NCI-H146 (cell line): ENCODE measurements around the gene BST1.
"Not testable (repeated sequence)": the region's sequence is repeated elsewhere in the genome, so short reads cannot be mapped to it uniquely, and the experiment has no call there.

Experiments
- DNase-seq: peaks from one replicate; lab custom pipeline; 2025; lab: John Stamatoyannopoulos, UW

BST1 gene

DNA sequence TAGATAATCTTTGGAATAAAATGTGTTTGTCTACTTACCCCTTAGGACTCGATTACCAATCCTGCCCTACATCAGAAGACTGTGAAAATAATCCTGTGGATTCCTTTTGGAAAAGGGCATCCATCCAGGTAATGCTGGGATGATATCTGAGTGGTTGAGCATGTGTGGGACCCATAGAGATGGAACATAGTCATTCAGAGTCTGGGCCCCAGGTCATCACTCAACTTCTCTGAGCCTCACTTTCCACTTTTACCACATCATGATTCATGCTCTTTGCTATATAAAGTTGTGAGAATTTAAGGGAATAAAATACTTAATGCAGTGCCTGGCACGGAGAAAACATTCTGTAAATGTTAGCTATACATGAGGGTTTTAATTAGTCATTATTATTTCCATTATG is 8.9 kb downstream of the BST1 start:
- no peak for DNase-seq

DNA sequence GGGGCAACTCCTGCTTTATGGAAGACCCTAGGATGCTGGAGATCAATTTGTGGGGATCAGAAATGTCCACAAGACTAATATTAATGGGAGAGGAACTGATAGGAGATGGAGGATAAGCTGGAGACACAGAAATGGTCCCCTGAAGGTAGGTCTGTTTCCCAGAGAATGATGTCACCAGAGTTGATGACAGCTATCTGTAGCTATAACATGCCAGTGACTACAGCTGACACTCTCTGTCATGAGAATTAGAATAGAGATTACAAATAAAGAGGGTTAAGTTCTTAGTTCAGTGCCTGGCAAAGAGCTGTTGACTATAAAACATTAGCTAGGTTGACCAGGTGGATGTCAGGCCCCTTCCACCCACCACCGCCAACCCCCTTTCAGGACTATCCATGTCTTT is 9.3 kb downstream of the BST1 start:
- no peak for DNase-seq

DNA sequence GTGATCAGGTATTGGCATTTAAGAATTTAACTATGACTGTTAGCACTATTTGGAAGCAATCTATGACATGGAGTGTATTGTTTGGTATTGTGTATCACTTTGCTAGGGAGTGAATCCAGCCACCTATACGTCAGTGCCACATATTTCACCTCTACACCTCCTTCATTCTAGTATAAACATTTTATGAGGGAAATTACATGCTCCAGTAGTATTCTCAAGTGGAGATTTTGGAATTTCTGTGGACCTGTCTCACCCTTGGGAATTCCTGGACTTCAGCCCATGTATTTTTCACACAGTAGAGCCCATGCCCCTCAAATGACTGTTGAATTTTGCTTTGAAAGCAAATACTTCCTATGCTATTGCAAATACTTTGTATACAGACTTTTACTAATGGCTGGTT is 11.3 kb downstream of the BST1 start:
- no peak for DNase-seq

DNA sequence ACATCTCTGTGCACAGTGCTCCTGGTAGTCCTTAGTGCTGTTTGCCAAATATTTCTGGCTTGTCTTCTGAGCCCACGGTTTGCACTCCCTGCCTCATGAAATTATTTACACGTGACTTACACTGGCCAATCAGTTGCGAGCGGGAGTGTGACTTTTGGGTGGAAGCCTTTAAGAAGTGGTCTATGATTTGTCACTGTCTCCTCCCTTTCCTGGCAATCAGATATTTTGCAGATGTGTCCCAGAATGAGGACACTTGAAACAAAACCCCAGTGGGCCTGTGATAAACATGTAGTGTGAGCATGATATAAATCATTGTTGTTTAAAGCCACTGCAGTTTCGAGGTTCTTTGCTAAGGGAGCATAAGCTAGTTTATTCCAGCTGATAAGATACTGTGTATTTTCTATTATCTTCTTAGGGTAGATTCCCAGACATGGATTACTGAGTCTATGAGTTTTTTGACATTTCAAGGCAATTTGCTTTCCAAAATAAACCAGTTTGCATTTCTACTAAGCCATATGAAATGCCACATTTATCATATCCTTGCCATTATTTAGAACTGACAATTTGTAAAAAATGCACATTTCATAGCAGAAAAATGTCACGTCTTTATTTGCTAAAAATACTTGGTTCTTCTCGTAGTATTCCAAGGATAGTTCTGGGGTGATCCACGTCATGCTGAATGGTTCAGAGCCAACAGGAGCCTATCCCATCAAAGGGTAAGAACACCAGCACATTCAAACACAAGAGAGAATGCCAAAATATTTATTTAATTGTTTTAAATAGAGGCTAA is 12.0 kb downstream of the BST1 start:
- DNase-seq, result no peak

DNA sequence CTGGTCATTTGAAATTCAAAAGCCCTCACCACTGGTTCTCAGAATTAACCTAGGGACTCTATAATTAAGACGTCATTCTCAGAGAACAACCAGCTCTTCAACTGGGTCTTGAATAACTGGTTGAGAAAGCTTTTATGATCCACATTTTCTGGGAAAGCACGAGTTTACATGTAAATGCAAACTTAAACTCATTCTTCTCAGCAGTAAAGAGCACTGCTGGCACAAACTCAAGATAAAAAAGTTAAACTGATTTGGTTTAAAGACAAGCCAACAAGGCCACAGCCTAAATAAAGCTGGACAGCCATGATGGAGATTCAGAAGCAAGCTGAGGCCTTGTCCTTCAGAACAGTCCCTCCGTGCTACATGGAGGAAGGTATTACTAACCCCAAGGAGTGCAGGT is 13.2 kb downstream of the BST1 start:
- DNase-seq, result no peak

DNA sequence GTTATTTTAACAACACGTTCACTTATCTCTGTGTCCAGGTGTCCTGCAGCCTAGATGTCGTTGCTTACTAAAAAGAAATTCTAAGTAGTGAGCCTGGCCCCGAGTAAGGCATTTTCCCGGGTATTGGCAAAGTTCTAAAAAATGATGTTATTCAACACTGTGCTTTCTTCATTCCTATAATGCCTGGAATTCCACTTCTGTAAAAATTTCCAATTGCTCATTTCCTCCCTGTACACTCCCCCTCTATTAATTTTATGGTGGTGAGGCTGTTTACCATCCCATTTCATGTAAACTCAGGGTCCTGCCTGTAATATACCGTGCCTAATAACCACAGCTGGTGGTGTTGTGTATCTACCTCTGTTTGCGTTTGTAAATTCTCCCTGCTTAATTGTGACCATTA is 14.2 kb downstream of the BST1 start:
- DNase-seq, result no peak

DNA sequence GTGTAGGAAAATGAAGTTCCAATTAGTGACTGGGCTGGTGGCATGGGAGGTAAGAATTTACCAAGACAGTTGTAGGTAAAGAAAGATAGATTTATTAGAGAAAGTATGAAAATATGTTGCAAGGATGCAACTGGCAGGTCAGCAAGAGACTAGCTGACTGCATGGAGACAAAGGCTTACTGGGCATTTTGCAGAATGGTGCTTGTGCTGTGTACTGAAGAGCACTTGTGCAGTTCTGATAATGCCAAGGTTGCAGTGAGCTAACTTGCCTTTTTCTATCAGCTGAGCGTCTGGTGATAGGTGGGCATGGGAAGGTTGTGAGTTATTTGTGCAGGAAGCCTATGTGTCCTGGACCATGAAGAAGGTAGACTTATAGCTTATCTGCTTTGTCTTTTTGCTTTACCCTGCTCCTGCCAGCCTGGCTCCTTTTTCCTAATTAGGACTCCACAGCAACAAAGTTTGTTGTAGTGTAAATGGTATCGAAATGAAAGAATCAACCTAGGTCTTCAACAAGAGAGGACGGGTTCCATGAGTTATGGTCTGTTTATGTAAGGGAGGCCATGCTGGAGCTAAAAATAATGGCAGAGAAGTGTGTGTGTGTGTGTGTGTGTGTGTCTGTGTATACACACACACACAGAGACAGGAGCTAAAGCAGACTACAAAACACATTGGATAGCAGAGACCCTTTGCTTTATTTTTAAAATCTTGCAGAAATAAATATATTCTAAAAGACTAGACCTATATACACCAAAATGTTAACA is 15.0 kb downstream of the BST1 start:
- no peak for DNase-seq

DNA sequence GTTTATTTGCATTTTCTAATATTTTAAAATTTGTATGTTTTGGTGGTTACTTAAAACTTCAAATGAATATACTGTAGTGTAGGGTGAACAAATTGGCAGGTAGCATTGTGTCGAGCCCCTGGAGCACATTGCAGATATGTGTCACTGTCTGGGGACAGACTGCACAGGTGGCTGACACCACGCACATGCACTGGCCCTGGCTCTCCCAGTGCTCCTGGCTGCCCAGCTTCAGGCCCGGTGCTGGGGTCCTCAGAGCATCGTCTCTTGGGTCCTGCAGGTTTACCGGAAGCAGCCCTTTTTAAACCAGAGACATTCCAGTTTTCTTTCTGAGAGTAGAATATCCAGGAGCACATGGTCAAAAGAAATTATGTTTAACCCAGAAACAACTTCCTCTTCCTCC is 15.6 kb downstream of the BST1 start:
- DNase-seq, result no peak

DNA sequence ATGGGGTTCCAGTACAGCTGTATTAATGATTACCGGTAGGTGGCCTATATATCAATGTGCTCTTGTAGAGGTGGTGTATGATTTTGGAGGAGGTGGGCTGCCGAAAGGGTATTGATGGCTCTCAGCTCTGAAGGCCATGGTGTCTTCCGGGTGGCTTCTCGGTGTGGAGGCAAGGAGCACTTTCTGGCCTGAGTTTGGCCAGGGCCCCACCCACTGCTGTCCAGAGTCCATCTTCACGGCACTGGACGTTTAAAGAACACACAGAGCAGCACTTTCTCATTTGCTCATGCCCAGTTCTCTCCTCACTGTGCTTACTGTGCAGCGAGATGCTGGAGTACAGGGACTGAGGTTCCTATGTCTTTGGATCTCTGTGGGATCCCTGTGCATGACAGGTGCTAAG is 16.1 kb downstream of the BST1 start:
- no peak for DNase-seq

DNA sequence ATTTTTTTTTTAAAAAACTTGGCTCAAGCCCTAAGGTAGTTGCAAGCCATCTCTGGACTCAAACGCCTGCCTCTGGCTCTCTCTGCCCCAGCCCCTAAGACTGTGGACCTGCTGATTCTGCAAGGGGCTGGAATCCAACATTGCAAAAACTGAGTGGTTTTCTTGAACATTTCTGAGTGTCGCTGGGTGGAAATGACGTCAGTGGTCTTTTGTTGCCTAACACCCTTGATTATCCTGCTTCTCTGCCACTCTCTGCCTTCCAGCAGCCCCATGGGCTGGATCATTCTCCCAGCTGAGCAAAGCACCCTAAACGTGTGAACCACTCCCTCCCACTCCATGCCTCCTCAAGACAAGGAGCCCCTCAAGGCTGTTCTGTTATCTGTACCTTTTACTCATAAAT is 16.6 kb downstream of the BST1 start:
- DNase-seq, result no peak

DNA sequence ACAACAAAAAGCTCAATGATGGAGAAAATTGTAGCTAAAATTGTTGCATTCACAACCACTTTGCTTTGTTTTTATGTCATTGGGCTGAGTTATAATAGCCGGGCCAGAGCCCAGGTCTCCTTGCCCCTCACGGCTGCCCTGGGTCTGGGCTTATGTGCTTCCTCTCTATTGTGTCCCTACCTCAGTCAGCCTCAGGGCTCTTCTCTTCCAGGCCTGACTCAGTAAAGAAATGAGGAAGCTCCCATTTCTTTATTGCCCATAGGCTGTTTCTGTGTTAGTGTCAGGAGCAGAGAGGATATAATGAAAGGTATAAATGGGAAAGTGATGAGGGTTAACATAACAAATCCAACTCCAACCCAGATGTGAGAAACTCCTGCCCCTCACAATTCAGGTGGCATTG is 18.0 kb downstream of the BST1 start:
- DNase-seq, result no peak

DNA sequence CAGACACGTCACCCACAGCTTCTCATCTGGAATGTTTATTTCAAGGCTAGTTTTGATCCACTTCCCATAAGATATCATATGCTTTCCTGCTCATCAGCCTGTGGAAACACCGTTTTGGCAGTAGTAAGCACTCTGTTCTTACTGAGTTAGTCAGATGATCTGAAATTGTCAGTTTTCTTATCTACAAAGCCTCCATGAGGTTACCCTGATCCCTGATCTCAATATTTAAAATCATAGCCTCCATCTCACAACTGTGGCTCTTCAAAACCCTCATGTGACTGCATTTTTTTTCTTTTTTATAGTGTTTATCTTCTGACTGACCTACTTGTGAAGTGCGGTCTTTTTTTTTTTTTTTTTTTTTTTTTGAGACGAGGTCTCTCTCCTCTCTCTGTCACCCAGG is 22.7 kb downstream of the BST1 start:
- DNase-seq, result no peak

DNA sequence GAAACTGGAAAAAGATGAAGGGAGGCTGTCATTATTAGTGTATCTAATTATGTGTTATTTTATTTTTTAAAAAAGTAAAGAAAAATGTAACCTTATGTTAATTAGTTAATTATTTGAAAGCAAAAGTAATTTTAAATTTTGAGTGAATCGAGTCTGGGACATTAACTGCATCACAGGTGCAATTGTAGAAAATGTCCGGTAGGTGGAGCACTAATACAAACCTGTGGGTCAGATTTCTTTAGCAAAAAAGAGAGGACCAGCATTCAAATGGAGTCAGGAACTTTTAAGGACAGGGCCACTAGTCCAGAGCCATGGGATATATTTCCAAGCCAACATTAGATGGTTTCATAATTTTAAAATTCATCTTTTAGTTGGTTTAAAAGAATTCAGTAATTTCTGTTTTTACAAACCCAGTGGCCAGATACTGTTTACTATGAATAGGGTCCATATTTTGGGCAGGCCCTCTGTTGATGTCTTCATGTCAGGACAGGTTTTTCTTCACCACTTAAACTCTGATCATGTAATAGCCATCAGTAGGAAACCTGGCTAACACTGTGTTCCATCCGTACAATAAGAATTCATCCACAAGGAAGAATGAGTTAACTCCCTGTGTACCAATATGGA is 27.2 kb downstream of the BST1 start:
- peak; percentile 29 for DNase-seq

DNA sequence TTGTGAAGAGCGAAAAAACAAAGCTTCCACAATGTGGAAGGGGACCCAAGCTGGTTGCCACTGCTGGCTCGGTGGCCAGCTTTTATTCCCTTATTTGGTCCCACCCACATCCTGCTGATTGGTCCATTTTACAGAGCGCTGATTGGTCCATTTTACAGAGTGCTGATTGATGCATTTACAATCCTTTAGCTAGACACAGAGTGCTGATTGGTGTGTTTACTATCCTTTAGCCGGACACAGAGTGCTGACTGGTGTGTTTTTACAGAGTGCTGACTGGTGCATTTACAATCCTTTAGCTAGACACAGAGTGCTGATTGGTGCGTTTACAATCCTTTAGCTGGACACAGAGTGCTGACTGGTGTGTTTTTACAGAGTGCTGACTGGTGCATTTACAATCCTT is 30.2 kb downstream of the BST1 start:
- DNase-seq, result not testable (repeated sequence)

DNA sequence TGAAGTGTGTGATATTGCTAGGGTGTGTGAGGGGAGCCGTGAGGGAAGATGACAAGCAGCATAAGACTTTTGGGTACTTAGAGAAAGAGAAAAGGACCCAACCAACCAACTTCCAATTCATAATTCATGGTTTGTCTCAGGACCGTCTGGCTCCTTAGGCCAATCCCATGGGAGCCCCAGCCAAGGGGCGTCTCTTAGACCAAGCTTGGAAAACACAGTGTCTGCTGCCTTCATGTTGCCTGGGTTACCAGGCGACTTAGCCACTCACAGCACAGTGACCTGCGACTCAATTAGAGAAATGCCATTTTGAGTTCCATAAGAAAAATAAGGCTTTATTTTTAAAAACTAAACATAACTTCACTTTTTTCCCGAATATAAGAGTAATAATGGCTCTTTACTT is 32.7 kb downstream of the BST1 start:
- DNase-seq, result no peak

DNA sequence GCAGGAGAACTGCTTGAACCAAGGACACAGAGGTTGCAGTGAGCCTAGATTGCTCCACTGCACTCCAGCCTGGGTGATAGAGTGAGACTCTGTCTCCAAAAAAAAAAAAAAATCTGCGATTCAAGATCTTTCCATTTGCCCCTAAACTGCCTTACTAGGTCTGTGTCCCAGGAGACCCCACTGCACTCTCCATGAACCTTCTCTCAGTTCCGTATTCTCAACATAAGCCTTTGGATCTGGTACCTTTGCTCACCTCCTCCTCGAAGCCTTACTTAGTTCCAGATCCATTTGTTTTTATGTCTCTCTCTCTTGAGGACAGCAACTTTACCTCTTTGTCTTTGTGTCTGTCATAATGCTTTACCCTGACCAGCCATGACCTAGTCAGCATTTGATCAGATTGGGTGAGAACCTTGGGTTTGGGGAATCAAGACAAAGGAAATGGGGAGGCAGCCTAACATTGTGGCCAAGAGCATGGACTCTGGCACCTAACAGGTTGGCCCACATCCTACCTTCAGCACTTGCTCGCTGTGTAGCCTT is 33.7 kb downstream of the BST1 start:
- no peak for DNase-seq

DNA sequence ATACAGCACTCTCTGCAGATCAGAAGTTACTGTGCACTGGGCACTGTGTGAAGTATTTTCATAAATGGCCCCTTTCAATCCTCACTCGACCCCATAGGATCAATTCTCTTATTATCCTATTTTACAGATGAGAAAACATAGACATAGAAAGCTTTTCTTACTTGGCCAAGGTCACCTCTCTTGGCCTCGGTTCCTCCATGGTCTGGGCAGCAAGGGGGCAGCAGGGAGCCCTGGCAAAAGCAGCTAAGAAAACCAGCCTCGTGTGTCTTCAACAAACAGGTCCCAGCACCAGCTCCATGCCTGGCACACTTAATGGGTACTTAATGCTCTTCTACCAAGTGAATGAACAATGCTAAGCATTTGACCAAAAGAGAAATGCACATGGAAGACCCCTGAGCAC is 34.4 kb downstream of the BST1 start:
- no peak for DNase-seq

DNA sequence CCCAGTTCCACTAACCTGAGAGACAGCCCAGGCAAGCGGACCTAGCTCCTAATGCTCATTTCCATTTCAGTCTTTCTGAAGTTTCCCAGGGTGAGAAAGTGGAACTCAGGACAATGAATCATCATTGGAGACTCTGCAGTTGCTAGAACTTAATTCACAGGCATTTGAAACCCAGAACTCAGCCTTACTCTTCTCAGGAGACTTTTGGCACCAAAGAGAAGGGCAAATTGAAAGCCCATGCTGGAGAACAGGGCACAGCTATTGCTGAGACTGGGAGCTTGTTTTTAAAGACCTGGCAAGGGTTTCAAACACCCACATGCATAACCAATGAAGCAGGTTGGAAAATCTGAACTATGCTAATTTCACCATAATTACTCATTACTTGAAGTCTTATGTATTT is 36.0 kb downstream of the BST1 start:
- no peak for DNase-seq

DNA sequence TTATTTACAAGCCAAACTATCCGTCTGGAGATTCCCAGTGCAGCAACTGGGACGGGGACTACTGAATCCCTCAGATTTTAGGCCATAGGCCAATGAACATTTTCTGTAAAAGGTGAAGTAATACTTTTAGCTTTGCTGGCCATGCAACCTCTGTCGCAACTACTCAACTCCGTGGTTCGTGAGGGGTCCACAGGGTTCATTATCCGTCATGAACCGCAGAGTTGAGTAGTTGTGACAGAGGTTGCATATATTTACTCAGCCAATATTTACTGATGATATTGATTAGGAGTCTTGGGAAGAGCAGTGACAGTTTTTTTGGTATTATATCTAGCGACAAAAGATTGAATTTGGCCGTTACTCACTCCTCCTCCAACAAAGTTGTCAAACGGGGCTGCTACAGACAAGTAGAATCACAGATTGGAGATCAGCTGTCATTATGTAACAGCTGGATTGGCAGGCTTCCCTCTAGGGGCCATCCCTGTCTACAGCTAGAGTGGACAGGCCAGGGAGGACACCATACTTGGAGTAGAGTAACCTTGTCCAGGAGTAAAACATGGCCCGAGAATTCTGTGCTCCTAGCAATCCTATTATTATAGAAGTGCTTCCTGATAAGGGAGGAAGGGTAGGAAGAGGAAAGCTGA is 38.0 kb downstream of the BST1 start:
- DNase-seq, result no peak

DNA sequence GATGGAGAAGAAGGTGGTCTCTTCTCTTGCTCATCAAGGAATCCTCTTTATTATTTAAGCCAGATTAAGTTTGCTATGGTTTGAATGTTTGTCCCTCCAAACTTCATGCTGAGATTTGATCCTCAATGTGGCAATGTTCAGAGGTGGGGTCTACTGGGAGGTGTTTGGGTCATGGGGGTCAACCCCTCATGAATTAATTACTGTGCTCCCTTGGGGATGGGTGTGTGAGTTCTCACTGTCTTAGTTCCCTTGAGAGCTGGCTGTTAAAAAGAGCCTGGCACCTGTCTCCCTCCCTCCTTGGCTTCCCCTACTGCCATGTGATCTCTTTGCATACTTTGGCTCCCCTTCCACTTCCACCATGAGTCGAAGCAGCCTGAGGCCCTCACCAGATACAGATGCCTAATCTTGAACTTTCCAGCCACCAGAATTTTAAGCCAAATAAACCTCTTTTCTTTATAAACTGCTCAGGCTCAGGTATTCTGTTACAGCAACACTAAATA is 39.3 kb downstream of the BST1 start:
- no peak for DNase-seq

DNA sequence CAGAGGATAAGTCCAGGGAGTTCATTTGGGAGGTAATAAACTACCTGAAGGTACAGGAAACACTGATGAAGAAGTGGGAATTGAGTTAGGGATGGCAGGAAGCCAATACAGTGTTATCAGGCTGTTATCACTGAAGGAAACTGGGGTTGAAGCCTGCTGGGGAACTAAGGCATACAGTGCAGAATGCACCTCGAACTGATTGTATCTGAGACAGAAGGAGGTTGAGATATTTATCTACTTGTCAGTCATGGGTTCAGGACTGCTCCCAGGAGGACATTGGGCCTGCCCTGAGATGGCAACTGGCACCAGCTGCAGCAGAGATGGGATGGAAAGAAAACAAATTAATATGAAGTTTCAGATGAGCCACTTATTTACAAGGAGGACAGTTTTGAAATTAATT is 39.8 kb downstream of the BST1 start:
- DNase-seq, result no peak

DNA sequence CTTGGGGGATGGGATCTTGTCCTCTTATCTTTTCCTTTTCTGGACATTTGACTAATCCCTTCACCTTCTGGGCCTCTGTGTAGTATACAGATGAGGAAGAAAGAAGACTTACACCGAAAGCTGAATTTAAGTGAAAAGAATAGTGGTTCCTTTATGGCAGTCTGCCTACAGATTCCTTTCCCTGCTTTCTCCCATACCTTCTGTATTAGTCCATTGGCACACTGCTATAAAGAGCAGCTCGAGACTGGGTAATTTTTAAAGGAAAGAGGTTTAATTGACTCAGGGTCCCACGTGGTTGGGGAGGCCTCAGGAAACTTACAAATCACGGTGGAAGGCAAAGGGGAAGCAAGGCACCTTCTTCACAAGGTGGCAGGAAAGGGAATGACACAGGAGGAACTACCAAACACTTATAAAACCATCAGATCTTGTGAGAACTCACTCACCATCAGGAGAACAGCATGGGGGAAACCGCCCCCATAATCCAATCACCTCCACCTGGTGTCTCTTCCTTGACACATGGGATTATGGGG is 41.2 kb downstream of the BST1 start:
- DNase-seq, result no peak
